Osteocyte (in vitro differentiated cells): ENCODE data around the gene TDRD1. TPM values are rescaled to one million over a fixed set of nuclear protein-coding genes. Genes with fewer than 3 reads are reported as not detected.
"Not testable (repeated sequence)": the region's sequence is repeated elsewhere in the genome, so short reads cannot be mapped to it uniquely, and the experiment has no call there.

ENCODE experiments used
- DNase-seq: peaks from one replicate; pipeline ENCODE4 v3.0.0; 2021; ENCODE audit warnings: mixed read lengths; ENCODE audit not compliant: unreplicated experiment; ENCODE audit errors: extremely low spot score
- H3K27ac Mint-ChIP-seq: one replicate; pipeline ENCODE4 v1.8.0; 2021; ENCODE audit warnings: mild to moderate bottlenecking, mixed read lengths; ENCODE audit not compliant: unreplicated experiment
- H3K27me3 Mint-ChIP-seq: one replicate; pipeline ENCODE4 v1.8.0; 2021; ENCODE audit warnings: mixed read lengths; ENCODE audit not compliant: unreplicated experiment
- H3K36me3 Mint-ChIP-seq: one replicate; pipeline ENCODE4 v1.8.0; 2021; ENCODE audit warnings: mixed read lengths; ENCODE audit not compliant: unreplicated experiment
- H3K4me1 Mint-ChIP-seq: one replicate; pipeline ENCODE4 v1.8.0; 2021; ENCODE audit warnings: mixed read lengths; ENCODE audit not compliant: unreplicated experiment
- H3K4me3 Mint-ChIP-seq: one replicate; pipeline ENCODE4 v1.8.0; 2021; ENCODE audit warnings: mild to moderate bottlenecking, moderate library complexity, mixed read lengths; ENCODE audit not compliant: unreplicated experiment
- H3K9me3 Mint-ChIP-seq: one replicate; pipeline ENCODE4 v1.8.0; 2021; ENCODE audit warnings: mixed read lengths; ENCODE audit not compliant: unreplicated experiment
- CTCF ChIP-seq: fragments of 200-600 bp; sonication (generic); IDR thresholded peaks from 2 replicates; pipeline ENCODE4 v1.5.0; 2021; ENCODE audit warnings: antibody characterized with exemption, mild to moderate bottlenecking, moderate library complexity
- total RNA-seq: library from RNA; stranded (reverse); gene quantifications from 2 replicates; pipeline ENCODE4 v1.2.1, GENCODE V29; 2021

Gene TDRD1
- total RNA-seq, 1 donor from 2014 or later, result not detected

GRCh38 chr10:114142018-114142417 lies 37.1 kb upstream of the TDRD1 start:
- Mint-ChIP-seq H3K27ac (no peak overlapping the region), H3K4me3 (no peak overlapping the region), H3K4me1 (no peaks in the 10 kb centered on the region), H3K36me3 (peaks cover 32% of the 10 kb centered on the region), H3K9me3 (no peaks in the 10 kb centered on the region), H3K27me3 (no peaks in the 10 kb centered on the region)
- TF ChIP-seq CTCF, result no peak
- no peak for DNase-seq

- no peaks in the 10 kb centered on the region for H3K4me1 Mint-ChIP-seq
- H3K9me3 Mint-ChIP-seq, result no peaks in the 10 kb centered on the region
- no peaks in the 10 kb centered on the region for H3K27me3 Mint-ChIP-seq
- H3K4me3 Mint-ChIP-seq, result no peak overlapping the region
- no peak overlapping the region for H3K27ac Mint-ChIP-seq
- no peak for TF ChIP-seq CTCF
- no peak for DNase-seq
- H3K36me3 Mint-ChIP-seq, result peaks cover 40% of the 10 kb centered on the region
These were observed 36.0 kb upstream of the TDRD1 start for GRCh38 chr10:114143160-114143559.

GRCh38 chr10:114149476-114149875 lies 29.7 kb upstream of the TDRD1 start:
- not testable (repeated sequence) for H3K9me3 Mint-ChIP-seq
- H3K36me3 Mint-ChIP-seq, result peaks cover 60% of the 10 kb centered on the region

GRCh38 chr10:114151486-114151885 lies 27.7 kb upstream of the TDRD1 start:
- TF ChIP-seq CTCF, result no peak
- no peak for DNase-seq
- Mint-ChIP-seq H3K4me1 (peaks cover 8% of the 10 kb centered on the region), H3K9me3 (peaks cover 7% of the 10 kb centered on the region), H3K4me3 (no peak overlapping the region), H3K27me3 (no peaks in the 10 kb centered on the region), H3K36me3 (peaks cover 61% of the 10 kb centered on the region), H3K27ac (peak overlapping the region; percentile 50)

More at GRCh38 chr10:114149476-114149875, 29.7 kb upstream of the TDRD1 start:
- not testable (repeated sequence) for DNase-seq, H3K27me3 Mint-ChIP-seq, H3K27ac Mint-ChIP-seq, H3K4me3 Mint-ChIP-seq, H3K4me1 Mint-ChIP-seq

GRCh38 chr10:114151892-114152291 lies 27.3 kb upstream of the TDRD1 start:
- no peak for DNase-seq
- Mint-ChIP-seq H3K9me3 (peaks cover 7% of the 10 kb centered on the region), H3K4me1 (peaks cover 8% of the 10 kb centered on the region), H3K4me3 (no peak overlapping the region), H3K27ac (no peak overlapping the region), H3K36me3 (peaks cover 62% of the 10 kb centered on the region), H3K27me3 (no peaks in the 10 kb centered on the region)
- no peak for TF ChIP-seq CTCF

- Mint-ChIP-seq H3K27ac (no peak overlapping the region), H3K9me3 (peaks cover 7% of the 10 kb centered on the region), H3K4me3 (no peak overlapping the region), H3K4me1 (peaks cover 4% of the 10 kb centered on the region), H3K36me3 (peaks cover 50% of the 10 kb centered on the region), H3K27me3 (no peaks in the 10 kb centered on the region)
- DNase-seq, result no peak
- no peak for TF ChIP-seq CTCF
These were observed 21.2 kb upstream of the TDRD1 start for GRCh38 chr10:114157912-114158311.
